PC-9 (cell line): ENCODE results near the gene PTPN21. TPM values are rescaled to one million over a fixed set of nuclear protein-coding genes. Genes with fewer than 3 reads are reported as not detected.

Experiments
- BruUV-seq: library from RNA; stranded (reverse); fragments of 400-500 nt; replicated peaks from 2 replicates; lab custom pipeline; 2021; lab: Mats Ljungman, UMichigan
- CTCF ChIA-PET: fragments of 300-600 bp; sonication (Branson Sonifier 250); formaldehyde crosslinking; loops from one replicate; lab custom pipeline; 2022; ENCODE audit warnings: antibody characterized with exemption; lab: Charles Lee
- POLR2A ChIA-PET: fragments of 300-600 bp; sonication (Branson Sonifier 250); formaldehyde crosslinking; loops from one replicate; lab custom pipeline; 2022; ENCODE audit warnings: antibody characterized with exemption; ENCODE audit not compliant: unreplicated experiment; lab: Charles Lee
- DNase-seq, 2 experiments: peaks; one replicate each; pipeline versions ENCODE4 v3.0.0 to v3.0.0-alpha.2; 2015 to 2022; ENCODE audit warnings: mixed read lengths in 1 of 2
- H2AFZ ChIP-seq: fragments of 200-600 bp; sonication (generic); 2 replicates; pipeline ENCODE4 v1.8.1; 2017; ENCODE audit warnings: antibody characterized with exemption
- H3F3A ChIP-seq: fragments of 200-600 bp; sonication (generic); 2 replicates; pipeline ENCODE4 v1.8.1; 2017; ENCODE audit warnings: antibody characterized with exemption, mild to moderate bottlenecking, low read depth; ENCODE audit not compliant: insufficient read depth
- H3K27ac ChIP-seq: fragments of 200-600 bp; sonication (generic); 2 replicates; pipeline ENCODE4 v1.6.1; 2016; ENCODE audit warnings: mixed run types
- H3K27me3 ChIP-seq: fragments of 200-600 bp; sonication (generic); 2 replicates; pipeline ENCODE4 v1.6.1; 2016; ENCODE audit warnings: low read depth, mixed run types; ENCODE audit not compliant: insufficient read depth
- H3K36me3 ChIP-seq: fragments of 200-600 bp; sonication (generic); 2 replicates; pipeline ENCODE4 v1.6.1; 2016; ENCODE audit warnings: low read depth, mixed run types
- H3K4me1 ChIP-seq: fragments of 200-600 bp; sonication (generic); replicated peaks from 2 replicates; pipeline ENCODE4 v1.6.1; 2016; ENCODE audit warnings: mixed run types; ENCODE audit not compliant: insufficient read depth
- H3K4me2 ChIP-seq: fragments of 200-600 bp; sonication (generic); 2 replicates; pipeline ENCODE4 v1.6.1; 2017; ENCODE audit warnings: mixed run types
- H3K4me3 ChIP-seq: fragments of 200-600 bp; sonication (generic); 2 replicates; pipeline ENCODE4 v1.6.1; 2016; ENCODE audit warnings: mixed run types
- H3K79me2 ChIP-seq: fragments of 200-600 bp; sonication (generic); 2 replicates; pipeline ENCODE4 v1.6.1; 2017; ENCODE audit warnings: low read depth, mixed run types
- H3K9me2 ChIP-seq: fragments of 200-600 bp; sonication (generic); 2 replicates; pipeline ENCODE4 v1.8.1; 2017; ENCODE audit warnings: mild to moderate bottlenecking; ENCODE audit not compliant: insufficient read depth
- H3K9me3 ChIP-seq: fragments of 200-600 bp; sonication (generic); 2 replicates; pipeline ENCODE4 v1.8.1; 2016; ENCODE audit warnings: low read depth; ENCODE audit not compliant: insufficient read depth
- H4K20me1 ChIP-seq: fragments of 200-600 bp; sonication (generic); 2 replicates; pipeline ENCODE4 v1.8.1; 2017; ENCODE audit not compliant: insufficient read depth
- EZH2 ChIP-seq: fragments of 200-600 bp; sonication (generic); IDR thresholded peaks from 2 replicates; pipeline ENCODE4 v1.8.0; 2017; ENCODE audit warnings: antibody characterized with exemption, low read depth
- intact Hi-C: fragments of 100-400 bp; cut with micrococcal nuclease; formaldehyde crosslinking; loops from one replicate; pipeline ENCODE4 v1.10.0; 2022; ENCODE audit not compliant: unreplicated experiment
- total RNA-seq: library from RNA; stranded (reverse); gene quantifications from 2 replicates; pipeline ENCODE4 v1.2.3, GENCODE V29; 2021
- TF ChIP-seq, protein P1 (sequence below): fragments of 200-600 bp; sonication (generic); conservative IDR thresholded peaks from 2 replicates; pipeline ENCODE4 v1.6.1; 2017; ENCODE audit warnings: mixed run types, antibody characterized with exemption, mild to moderate bottlenecking, moderate library complexity

The PTPN21 gene
- total RNA-seq, 1 experiment from 2014 or later: 4.0 TPM

DNA sequence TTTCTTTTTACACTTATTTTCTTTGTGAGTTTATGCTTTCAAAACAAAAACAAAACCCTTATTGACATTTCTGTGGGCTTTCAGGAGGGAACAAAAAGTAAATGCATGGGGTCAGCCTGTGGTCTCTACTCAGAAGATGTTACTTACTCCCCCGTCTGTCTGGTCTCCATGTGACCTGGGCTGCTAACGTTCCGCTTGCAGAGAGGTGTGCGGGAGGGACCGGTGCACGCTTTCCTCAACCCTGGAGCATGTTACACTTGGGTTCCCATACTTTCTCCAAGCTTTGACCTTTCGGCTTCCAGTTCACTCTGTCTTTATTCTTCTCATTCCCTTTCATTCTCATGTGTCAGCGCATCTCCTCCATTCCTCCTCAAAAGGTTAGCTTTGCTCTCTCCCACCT is 44.5 kb upstream of the PTPN21 start:
- Histone ChIP-seq H3F3A (no peaks in the 10 kb centered on the region), H3K4me1 (no peaks in the 10 kb centered on the region), H3K36me3 (no peaks in the 10 kb centered on the region; the same call in 1 of the 2 replicates), H2AFZ (no peak overlapping the region), H4K20me1 (no peaks in the 10 kb centered on the region), H3K27ac (no peak overlapping the region), H3K9me2 (no peaks in the 10 kb centered on the region), H3K27me3 (no peaks in the 10 kb centered on the region), H3K4me2 (no peak overlapping the region), H3K79me2 (no peaks in the 10 kb centered on the region), H3K4me3 (no peak overlapping the region), H3K9me3 (no peaks in the 10 kb centered on the region)
- intact Hi-C loops: no loop called here
- POLR2A ChIA-PET: no interaction called here
- no peak for TF ChIP-seq EZH2
- TF ChIP-seq, protein P1, sequence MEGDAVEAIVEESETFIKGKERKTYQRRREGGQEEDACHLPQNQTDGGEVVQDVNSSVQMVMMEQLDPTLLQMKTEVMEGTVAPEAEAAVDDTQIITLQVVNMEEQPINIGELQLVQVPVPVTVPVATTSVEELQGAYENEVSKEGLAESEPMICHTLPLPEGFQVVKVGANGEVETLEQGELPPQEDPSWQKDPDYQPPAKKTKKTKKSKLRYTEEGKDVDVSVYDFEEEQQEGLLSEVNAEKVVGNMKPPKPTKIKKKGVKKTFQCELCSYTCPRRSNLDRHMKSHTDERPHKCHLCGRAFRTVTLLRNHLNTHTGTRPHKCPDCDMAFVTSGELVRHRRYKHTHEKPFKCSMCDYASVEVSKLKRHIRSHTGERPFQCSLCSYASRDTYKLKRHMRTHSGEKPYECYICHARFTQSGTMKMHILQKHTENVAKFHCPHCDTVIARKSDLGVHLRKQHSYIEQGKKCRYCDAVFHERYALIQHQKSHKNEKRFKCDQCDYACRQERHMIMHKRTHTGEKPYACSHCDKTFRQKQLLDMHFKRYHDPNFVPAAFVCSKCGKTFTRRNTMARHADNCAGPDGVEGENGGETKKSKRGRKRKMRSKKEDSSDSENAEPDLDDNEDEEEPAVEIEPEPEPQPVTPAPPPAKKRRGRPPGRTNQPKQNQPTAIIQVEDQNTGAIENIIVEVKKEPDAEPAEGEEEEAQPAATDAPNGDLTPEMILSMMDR: no peak
- DNase-seq: no peak
- CTCF ChIA-PET: no interaction called here
- BruUV-seq: no TSS peak

DNA sequence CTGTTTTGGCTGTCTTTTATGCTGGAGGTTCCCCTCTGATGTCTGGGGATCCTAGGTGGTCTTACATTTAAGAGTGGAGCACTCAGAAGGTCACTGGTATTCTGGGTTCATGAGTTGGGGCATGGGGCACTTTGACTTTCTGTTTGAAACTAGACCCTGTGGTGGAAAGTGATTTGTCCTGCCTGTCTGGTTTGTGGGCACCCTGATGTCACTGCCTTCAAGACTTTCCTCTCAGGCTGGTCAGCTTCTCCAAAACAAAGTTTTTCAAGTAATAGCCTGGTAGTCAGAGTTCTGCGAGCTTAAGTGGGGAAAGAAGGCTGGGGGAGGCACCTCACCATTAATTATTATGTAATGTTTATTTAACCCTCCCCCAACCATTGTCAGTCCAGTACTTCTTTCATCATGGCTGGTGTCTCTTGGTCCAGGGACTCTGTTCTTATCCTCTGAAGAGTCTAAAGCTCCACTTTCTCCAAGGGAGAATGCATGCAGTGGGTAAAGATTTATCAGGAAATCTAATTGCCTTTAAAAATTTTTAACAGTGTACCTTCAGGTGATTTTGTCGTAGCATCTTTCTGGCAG is 43.4 kb upstream of the PTPN21 start:
- no TSS peak for BruUV-seq
- CTCF ChIA-PET: no interaction called here
- Histone ChIP-seq H3K9me2 (no peaks in the 10 kb centered on the region), H3K4me1 (no peaks in the 10 kb centered on the region), H3F3A (no peaks in the 10 kb centered on the region), H3K27me3 (no peaks in the 10 kb centered on the region), H3K4me3 (no peak overlapping the region), H4K20me1 (no peaks in the 10 kb centered on the region), H3K27ac (no peak overlapping the region), H3K79me2 (no peaks in the 10 kb centered on the region), H3K9me3 (no peaks in the 10 kb centered on the region), H3K36me3 (no peaks in the 10 kb centered on the region; the same call in 1 of the 2 replicates), H3K4me2 (no peak overlapping the region), H2AFZ (no peak overlapping the region)
- no peak for DNase-seq
- intact Hi-C loops: no loop called here
- POLR2A ChIA-PET: no interaction called here
- TF ChIP-seq EZH2: no peak
- TF ChIP-seq, protein P1: no peak

DNA sequence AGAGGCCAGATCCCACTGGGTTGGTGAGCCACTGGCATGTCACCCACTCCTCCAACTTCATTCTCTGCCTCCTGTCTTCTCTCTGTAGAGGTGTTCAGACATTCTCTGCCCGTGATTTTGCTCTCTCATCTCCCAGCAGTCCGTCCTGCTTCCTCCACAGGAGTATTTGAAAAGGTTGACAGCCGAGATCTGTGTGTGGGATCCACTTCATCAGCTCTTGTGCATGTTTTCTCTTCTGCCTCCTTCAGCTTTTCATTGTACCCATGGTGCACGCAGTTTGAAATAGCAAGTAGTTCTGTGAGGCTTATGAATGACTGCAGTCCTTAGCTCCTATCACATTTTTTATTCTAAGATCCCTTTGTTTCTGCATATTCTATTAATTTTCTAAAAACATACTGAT is 42.8 kb upstream of the PTPN21 start:
- DNase-seq: no peak
- H3K36me3 ChIP-seq: no peaks in the 10 kb centered on the region; the same call in 1 of the 2 replicates

More for the DNA sequence above, 42.8 kb upstream of the PTPN21 start:
- TF ChIP-seq, protein P1: no peak
- no peak for TF ChIP-seq EZH2
- Histone ChIP-seq H2AFZ (no peak overlapping the region), H3K27me3 (no peaks in the 10 kb centered on the region), H3K79me2 (no peaks in the 10 kb centered on the region), H3K4me2 (no peak overlapping the region), H3K9me2 (no peaks in the 10 kb centered on the region), H3K4me3 (no peak overlapping the region), H4K20me1 (no peaks in the 10 kb centered on the region), H3K9me3 (no peaks in the 10 kb centered on the region), H3F3A (no peaks in the 10 kb centered on the region), H3K4me1 (no peaks in the 10 kb centered on the region), H3K27ac (no peak overlapping the region)
- BruUV-seq: no TSS peak
- ChIA-PET CTCF (no interaction called here), POLR2A (no interaction called here)
- intact Hi-C loops: no loop called here
